Neural progenitor cell (in vitro differentiated cells): ENCODE results near the gene CSF1.

Experiments
- CTCF ChIP-seq: fragments of 200-600 bp; sonication (generic); IDR thresholded peaks from 2 replicates; pipeline ENCODE4 v1.5.1; 2017; ENCODE audit warnings: antibody characterized with exemption, mild to moderate bottlenecking
- EZH2 ChIP-seq: fragments of 200-600 bp; sonication (generic); IDR thresholded peaks from 2 replicates; pipeline ENCODE4 v1.6.1; 2017; ENCODE audit warnings: antibody characterized with exemption, mild to moderate bottlenecking, moderate library complexity

GRCh38 chr1:109903376-109903930 lies 7.2 kb upstream of the CSF1 start:
- no peak for TF ChIP-seq EZH2
- no peak for TF ChIP-seq CTCF
